Thyroid gland (tissue), 4 donors: Measurements from ENCODE around the gene TLL1.

Source experiments
- CTCF ChIP-seq, 6 experiments: fragments of 200-600 bp in 3 of 6; fragments of 450-650 bp in 3 of 6; sonication (generic) in 3 of 6; IDR thresholded peaks; one replicate each; pipeline ENCODE4 v1.5.1; 2016 to 2019; ENCODE audit warnings: antibody characterized with exemption in 6 of 6, mild to moderate bottlenecking in 2 of 6, inconsistent platforms in 1 of 6, moderate library complexity in 1 of 6
- POLR2A ChIP-seq, 2 donors: fragments of 450-650 bp; IDR thresholded peaks; one replicate each; pipeline ENCODE4 v1.6.1; 2017; ENCODE audit warnings: antibody characterized with exemption in 2 of 2, mild to moderate bottlenecking in 2 of 2, moderate library complexity in 1 of 2

- no peak for TF ChIP-seq CTCF (IDR thresholded peaks at IDR 0.05)
- TF ChIP-seq POLR2A (IDR thresholded peaks at IDR 0.05), result no peak
These were observed 56.6 kb downstream of the TLL1 start for GRCh38 chr4:165929662-165930061.
